K562 (cell line): Measurements from ENCODE around the gene FAM131C. TPM values are rescaled to one million over a fixed set of nuclear protein-coding genes. Genes with fewer than 3 reads are reported as not detected.

ENCODE experiments used
- ATF7 ChIP-seq: fragments of 450-650 bp; IDR thresholded peaks from 2 replicates; pipeline ENCODE4 v1.7.1; 2014; ENCODE audit warnings: mild to moderate bottlenecking, moderate library complexity
- BCOR ChIP-seq: fragments of 450-650 bp; IDR thresholded peaks from 2 replicates; pipeline ENCODE4 v1.6.1; 2016
- C11orf30 ChIP-seq: fragments of 450-650 bp; IDR thresholded peaks from 2 replicates; pipeline ENCODE4 v1.6.1; 2016; ENCODE audit warnings: low read depth, mild to moderate bottlenecking
- CEBPB ChIP-seq: fragments of 450-650 bp; IDR thresholded peaks from 2 replicates; pipeline ENCODE4 v1.6.1; 2016; ENCODE audit warnings: missing genetic modification characterization, missing compliant biosample characterization
- CGGBP1 ChIP-seq: fragments of 250-450 bp; sonication (Bioruptor Pico); IDR thresholded peaks from 2 replicates; pipeline ENCODE4 v1.9.0; 2021; ENCODE audit warnings: mild to moderate bottlenecking
- CREB5 ChIP-seq: fragments of 250-450 bp; sonication (Bioruptor Pico); IDR thresholded peaks from 2 replicates; pipeline ENCODE4 v1.5.0; 2020; ENCODE audit warnings: mild to moderate bottlenecking
- E2F5 ChIP-seq: sonication (generic); formaldehyde crosslinking; IDR thresholded peaks from 2 replicates; pipeline ENCODE4 v1.8.0; 2022; ENCODE audit warnings: mild to moderate bottlenecking, missing genetic modification reagents
- ELF4 ChIP-seq: fragments of 450-650 bp; formaldehyde crosslinking; IDR thresholded peaks from 2 replicates; pipeline ENCODE4 v1.4.0; 2022; ENCODE audit warnings: missing genetic modification characterization
- FOXA1 ChIP-seq: fragments of 450-650 bp; IDR thresholded peaks from 2 replicates; pipeline ENCODE4 v1.6.1; 2016; ENCODE audit warnings: mild to moderate bottlenecking, borderline replicate concordance
- GABPB2 ChIP-seq: fragments of 250-450 bp; sonication (Bioruptor Pico); conservative IDR thresholded peaks from 2 replicates; pipeline ENCODE4 v1.5.1; 2021; ENCODE audit warnings: mild to moderate bottlenecking
- MEF2A ChIP-seq: IDR thresholded peaks from 2 replicates; pipeline ENCODE4 v1.6.1; 2011; ENCODE audit warnings: low read depth, mild to moderate bottlenecking, low read length, moderate library complexity; ENCODE audit not compliant: control insufficient read depth
- NUFIP1 ChIP-seq: fragments of 450-650 bp; IDR thresholded peaks from 2 replicates; pipeline ENCODE4 v1.6.1; 2018; ENCODE audit not compliant: partially characterized antibody
- PRDM10 ChIP-seq: fragments of 450-650 bp; IDR thresholded peaks from 2 replicates; pipeline ENCODE4 v1.6.1; 2018; ENCODE audit not compliant: partially characterized antibody
- RBM14 ChIP-seq: fragments of 200-400 bp; formaldehyde crosslinking; IDR thresholded peaks from 2 replicates; pipeline ENCODE4 v1.6.1; 2018; ENCODE audit warnings: low read depth, mild to moderate bottlenecking, low read length, moderate library complexity, borderline replicate concordance; ENCODE audit not compliant: insufficient read depth
- SMAD3 ChIP-seq: fragments of 450-650 bp; formaldehyde crosslinking; conservative IDR thresholded peaks from 2 replicates; pipeline ENCODE4 v1.4.0; 2020; ENCODE audit warnings: mild to moderate bottlenecking
- SMARCA5 ChIP-seq: fragments of 450-650 bp; IDR thresholded peaks from 2 replicates; pipeline ENCODE4 v1.6.1; 2016
- SOX6 ChIP-seq: fragments of 450-650 bp; IDR thresholded peaks from 2 replicates; pipeline ENCODE4 v1.6.1; 2014; ENCODE audit warnings: mild to moderate bottlenecking
- TCF3 ChIP-seq: sonication (generic); formaldehyde crosslinking; IDR thresholded peaks from 2 replicates; pipeline ENCODE4 v1.4.0; 2020; ENCODE audit warnings: mild to moderate bottlenecking, missing genetic modification reagents
- THRA ChIP-seq: fragments of 450-650 bp; IDR thresholded peaks from 2 replicates; pipeline ENCODE4 v1.6.1; 2017; ENCODE audit warnings: mild to moderate bottlenecking, moderate library complexity
- ZBED1 ChIP-seq: IDR thresholded peaks from 2 replicates; pipeline ENCODE4 v1.6.1; 2014
- ZNF134 ChIP-seq: fragments of 250-450 bp; sonication (Bioruptor Pico); conservative IDR thresholded peaks from 2 replicates; pipeline ENCODE4 v1.4.0; 2020
- ZNF695 ChIP-seq: fragments of 450-650 bp; formaldehyde crosslinking; IDR thresholded peaks from 2 replicates; pipeline ENCODE4 v1.4.0; 2020; ENCODE audit warnings: mild to moderate bottlenecking, moderate library complexity
- ZNF699 ChIP-seq: fragments of 250-450 bp; sonication (Bioruptor Pico); IDR thresholded peaks from 2 replicates; pipeline ENCODE4 v1.8.0; 2021; ENCODE audit warnings: mild to moderate bottlenecking, moderate library complexity; ENCODE audit not compliant: insufficient replicate concordance
- polyA plus RNA-seq, 8 experiments: library from polyadenylated mRNA; depleted of rRNA in 4 of 8; stranded (reverse) in 5 of 8; unstranded in 3 of 8; fragments of >200 nt; fragmentation: Nextera tagmentation in 2 of 8; fragmentation: Illumina TruSeq in 1 of 8; extraction: Ambion mirVana in 2 of 8; extraction: Trizol in 1 of 8; gene quantifications; 2 replicates each; pipeline versions ENCODE4 v1.2.1 to v1.2.3, GENCODE V29; 2011 to 2014; ENCODE audit warnings: inconsistent platforms in 1 of 8, missing spikeins in 1 of 8
- total RNA-seq, 7 experiments: library from RNA; depleted of rRNA in 6 of 7; stranded (reverse); fragments of >200 nt in 6 of 7; fragmentation: Illumina TruSeq in 2 of 7; extraction: Trizol in 2 of 7; gene quantifications; 2 replicates each; pipeline versions ENCODE4 v1.2.1 to v1.2.3, GENCODE V29; 2011 to 2021; ENCODE audit warnings: low replicate concordance in 1 of 7

The FAM131C gene
- total and polyA plus RNA-seq, 9 of the 15 experiments (the other 6 are each of a cell fraction or from before 2014, with no cell fraction given): 0.10 to 0.29 (median 0.16) TPM; not detected in 6

- no peak for TF ChIP-seq CEBPB (tag)
- no peak for TF ChIP-seq THRA
- no peak for TF ChIP-seq RBM14
- TF ChIP-seq E2F5 (CRISPR knock-in tag): no peak
- no peak for TF ChIP-seq TCF3 (CRISPR knock-in tag)
- no peak for TF ChIP-seq PRDM10
- TF ChIP-seq ELF4 (CRISPR knock-in tag): 0 out of 2 replicates have a peak, but pooled peaks have one; percentile 47
- no peak for TF ChIP-seq ZNF695 (CRISPR knock-in tag)
- no peak for TF ChIP-seq MEF2A
- no peak for TF ChIP-seq BCOR
- TF ChIP-seq C11orf30: no peak
- no peak for TF ChIP-seq GABPB2 (CRISPR knock-in tag)
- no peak for TF ChIP-seq ZBED1
- no peak for TF ChIP-seq FOXA1
- TF ChIP-seq SMARCA5: no peak
- TF ChIP-seq NUFIP1: no peak
- no peak for TF ChIP-seq ZNF699 (CRISPR knock-in tag)
- TF ChIP-seq SOX6: peak; percentile 63; the same call in 1 of the 2 replicates
- TF ChIP-seq ZNF134: no peak
- TF ChIP-seq CGGBP1 (CRISPR knock-in tag): no peak
- TF ChIP-seq ATF7: peak; percentile 76
- no peak for TF ChIP-seq CREB5 (CRISPR knock-in tag)
- no peak; the same call in 1 of the 2 replicates for TF ChIP-seq SMAD3 (CRISPR knock-in tag)
These were observed 40.9 kb downstream of the FAM131C start (continued) for GRCh38 chr1:16032388-16033102.
